Activated effector memory CD4-positive, alpha-beta T cell treated with anti-CD3 and anti-CD28 coated beads, Interleukin-2, amount 50 U/mL, for 16 hours (primary cell): ENCODE results near the gene MECP2.
"Not testable (repeated sequence)": the region's sequence is repeated elsewhere in the genome, so short reads cannot be mapped to it uniquely, and the experiment has no call there.

ENCODE experiments used
- DNase-seq: peaks from one replicate; pipeline ENCODE4 v3.0.0-alpha.2; 2020

The MECP2 gene

DNA sequence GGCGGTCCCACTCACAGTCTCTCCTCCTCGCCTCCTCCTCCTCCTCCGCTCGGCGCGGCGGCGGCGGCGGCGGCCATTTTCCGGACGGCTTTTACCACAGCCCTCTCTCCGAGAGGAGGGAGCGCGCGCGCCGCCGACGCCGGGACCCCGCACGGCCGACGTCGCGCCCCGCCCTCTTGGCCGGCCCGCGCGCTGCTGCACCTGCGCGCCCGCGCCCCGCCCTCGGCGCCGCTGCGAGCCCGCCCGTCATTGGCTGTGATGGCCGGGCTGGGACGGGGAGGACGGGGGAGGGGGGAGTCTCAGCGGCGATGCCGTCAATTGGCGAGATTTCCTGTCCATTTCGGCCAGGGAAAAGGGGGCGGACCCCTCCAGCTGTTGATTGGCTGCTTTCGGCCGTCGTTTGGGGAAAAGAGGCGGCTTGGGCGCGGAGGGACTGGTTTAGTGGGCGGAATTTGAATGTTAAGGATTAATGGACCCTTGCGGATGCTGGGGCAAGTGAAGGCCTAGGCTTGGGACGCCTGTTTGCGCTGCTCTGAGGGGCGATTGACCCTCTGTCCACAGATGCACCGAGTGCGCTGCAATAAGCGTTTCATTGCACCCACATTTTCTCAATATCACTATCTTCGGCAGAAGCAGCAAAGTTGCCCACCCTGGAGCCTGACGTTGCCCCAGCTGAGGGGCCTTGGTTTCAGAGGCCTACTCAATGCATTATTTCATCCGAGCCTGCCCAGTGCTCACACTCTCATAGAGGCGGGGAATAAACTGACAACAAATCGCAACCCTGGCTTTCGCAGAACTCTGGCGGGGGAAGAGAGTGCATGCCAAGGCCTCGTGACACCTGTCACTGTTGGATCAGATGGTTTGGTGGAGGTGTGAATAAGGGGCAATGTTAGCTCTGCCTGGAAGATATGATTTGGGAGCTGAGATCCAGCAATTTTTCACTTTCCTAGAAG lies at the start of gene MECP2:
Gene MECP2, minus strand, starts transcription at position 129 of the 953 bp plus-strand sequence.
- peak; percentile 95 for DNase-seq

DNA sequence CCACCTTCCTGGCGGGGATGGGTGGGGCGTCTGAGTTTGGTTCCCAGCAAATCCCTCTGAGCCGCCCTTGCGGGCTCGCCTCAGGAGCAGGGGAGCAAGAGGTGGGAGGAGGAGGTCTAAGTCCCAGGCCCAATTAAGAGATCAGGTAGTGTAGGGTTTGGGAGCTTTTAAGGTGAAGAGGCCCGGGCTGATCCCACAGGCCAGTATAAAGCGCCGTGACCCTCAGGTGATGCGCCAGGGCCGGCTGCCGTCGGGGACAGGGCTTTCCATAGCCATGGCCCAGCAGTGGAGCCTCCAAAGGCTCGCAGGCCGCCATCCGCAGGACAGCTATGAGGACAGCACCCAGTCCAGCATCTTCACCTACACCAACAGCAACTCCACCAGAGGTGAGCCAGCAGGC lies 46.5 kb upstream of the MECP2 start, which contains the start of gene OPN1LW:
Gene OPN1LW, plus strand, starts transcription at position 234 of the 400 bp plus-strand sequence. Its CDS starts 41 bp downstream, at position 275.
- DNase-seq, result not testable (repeated sequence)

DNA sequence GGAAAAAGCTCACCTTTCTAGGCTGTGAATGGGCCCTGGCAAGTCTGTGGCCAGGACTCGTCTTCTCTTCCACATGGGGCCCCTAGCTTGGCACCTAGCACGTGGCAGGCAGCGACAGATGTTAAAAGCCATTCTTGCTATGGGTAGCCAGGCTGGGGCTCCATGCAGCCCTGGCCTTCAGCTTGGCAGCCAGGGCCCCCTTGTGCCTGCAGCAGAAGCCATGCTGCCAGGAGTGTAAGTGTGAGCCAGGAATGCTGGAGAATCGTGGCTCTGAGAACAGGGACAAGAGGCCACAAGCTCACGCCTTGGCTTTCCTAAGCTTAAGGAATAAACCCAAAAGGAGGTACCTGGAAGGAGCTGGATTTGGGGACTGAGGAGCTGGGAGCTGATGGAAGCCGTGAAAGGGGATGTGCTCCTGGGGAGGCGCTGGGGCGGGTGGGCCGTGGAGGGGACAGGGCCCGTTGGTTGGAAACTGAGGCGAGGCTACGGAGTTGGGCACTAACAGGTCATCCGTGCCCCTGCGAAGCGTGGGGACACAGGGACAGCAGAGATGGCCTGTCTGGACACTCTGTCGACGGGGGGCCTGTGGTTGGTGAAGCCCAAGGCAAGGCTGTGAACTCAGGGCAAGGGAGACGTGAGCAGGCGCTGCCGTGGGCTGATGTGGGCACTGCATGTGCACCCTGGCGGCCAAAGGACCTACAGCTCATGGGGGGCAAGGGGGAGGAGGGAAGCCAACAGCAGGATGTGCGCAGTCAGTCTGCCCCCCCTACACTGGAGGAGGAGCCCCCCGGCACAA lies 45.6 kb upstream of the MECP2 start:
- no peak for DNase-seq

DNA sequence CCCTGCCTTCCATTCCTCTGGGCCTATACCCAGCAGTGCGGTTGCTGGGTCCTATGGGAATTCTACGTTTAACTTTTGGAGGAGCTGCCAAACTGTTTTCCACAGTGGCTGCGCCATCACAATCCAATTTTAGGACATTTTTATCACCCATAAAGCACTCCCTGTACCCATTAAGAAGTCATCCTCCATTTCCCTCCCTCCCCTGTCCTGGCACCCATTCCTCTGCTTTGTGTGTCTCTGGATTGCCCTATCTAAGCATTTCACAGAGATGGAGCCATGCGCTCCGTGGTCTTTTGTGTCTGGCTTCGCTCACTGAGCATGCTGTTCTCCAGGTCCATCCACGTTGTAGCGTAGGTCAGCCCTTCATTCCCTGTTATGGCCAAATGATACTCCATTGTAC lies 44.9 kb upstream of the MECP2 start:
- DNase-seq, result no peak

DNA sequence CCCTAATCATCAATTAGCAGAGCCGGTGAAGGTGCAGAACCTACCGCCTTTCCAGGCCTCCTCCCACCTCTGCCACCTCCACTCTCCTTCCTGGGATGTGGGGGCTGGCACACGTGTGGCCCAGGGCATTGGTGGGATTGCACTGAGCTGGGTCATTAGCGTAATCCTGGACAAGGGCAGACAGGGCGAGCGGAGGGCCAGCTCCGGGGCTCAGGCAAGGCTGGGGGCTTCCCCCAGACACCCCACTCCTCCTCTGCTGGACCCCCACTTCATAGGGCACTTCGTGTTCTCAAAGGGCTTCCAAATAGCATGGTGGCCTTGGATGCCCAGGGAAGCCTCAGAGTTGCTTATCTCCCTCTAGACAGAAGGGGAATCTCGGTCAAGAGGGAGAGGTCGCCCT lies 43.2 kb upstream of the MECP2 start:
- DNase-seq, result no peak

DNA sequence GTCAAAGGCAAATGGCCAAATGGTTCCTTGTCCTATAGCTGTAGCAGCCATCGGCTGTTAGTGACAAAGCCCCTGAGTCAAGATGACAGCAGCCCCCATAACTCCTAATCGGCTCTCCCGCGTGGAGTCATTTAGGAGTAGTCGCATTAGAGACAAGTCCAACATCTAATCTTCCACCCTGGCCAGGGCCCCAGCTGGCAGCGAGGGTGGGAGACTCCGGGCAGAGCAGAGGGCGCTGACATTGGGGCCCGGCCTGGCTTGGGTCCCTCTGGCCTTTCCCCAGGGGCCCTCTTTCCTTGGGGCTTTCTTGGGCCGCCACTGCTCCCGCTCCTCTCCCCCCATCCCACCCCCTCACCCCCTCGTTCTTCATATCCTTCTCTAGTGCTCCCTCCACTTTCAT lies 42.7 kb upstream of the MECP2 start:
- no peak for DNase-seq

DNA sequence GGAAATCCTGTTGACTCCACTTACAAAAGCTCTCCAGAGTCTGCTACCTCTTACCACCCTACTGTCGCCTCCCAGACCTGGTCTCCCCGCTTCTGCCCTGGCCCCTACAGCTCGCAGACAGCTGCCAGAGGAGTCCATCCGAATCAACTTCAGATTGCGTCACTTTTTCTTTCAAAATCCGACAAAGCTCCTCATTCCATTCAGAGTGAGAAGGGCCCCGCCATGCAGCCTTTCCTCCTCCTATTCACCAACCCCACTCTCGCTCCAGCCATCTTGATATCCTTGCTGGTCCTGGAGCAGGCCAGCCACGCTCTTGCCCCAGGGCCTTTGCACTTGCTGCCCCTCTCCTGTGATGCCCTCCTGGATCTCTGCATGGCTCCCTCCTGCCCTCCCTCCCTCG lies 41.3 kb upstream of the MECP2 start:
- no peak for DNase-seq

DNA sequence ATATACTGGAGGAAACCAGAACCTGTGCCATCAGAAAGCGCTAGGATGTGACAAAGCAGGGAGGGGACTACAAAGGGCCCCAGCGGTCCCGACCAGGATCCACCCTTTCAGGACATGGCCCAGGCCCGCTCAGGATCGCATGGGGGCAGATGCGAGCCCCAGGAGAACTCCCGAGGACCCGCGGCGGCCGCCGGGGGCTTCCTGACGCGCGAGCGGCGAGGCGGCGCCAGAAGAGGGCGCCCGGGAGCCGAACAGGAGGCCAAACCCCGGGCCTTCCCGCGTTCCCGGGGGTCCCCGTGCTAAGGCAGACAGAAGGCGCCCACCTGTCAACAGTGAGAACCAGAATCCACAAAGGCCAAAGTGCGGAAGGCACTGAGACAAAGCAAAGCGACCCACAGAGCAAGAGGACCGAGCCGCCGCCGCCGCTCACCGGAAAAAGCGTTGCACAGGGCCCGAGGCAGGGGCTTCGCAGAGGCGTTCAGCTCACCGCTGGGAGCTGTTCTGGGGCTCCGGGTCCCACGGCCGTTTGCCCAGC lies 39.2 kb upstream of the MECP2 start:
- peak; percentile 88 for DNase-seq

DNA sequence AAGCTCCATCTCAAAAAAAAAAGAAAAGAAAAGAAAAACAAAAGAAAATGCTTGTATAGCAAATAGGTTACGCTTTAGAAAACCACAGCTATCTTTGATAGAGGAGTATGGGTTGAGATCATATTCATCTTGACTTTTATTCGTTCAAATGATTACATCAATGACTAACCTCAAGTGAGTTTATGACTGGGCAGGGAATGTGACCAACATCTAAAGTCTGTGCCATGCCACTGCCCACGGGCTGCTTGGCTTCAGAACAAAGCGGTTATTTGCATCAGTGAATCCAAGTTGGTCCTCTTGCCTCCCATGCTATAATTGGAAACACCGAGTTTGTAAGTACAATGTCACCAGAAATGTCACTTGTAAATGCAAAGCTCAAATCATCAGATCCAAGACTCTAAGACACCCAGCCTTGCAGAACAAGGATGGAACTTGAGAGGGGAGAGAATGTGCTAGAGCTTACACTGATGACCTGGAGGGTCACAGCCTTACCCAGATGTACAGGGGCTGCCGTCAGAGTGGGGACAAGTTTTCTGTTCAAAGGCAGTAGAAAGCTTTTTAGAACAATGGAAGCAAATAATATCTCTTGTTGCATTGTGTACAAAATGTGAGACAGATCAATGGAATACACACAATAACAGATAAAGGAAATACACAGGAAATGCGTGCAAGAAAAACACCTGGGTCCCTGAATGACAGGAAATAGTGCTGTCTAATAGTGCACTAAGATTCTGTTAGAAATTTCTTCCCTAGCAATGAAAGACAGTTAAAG lies 38.1 kb upstream of the MECP2 start:
- DNase-seq, result peak; percentile 67

DNA sequence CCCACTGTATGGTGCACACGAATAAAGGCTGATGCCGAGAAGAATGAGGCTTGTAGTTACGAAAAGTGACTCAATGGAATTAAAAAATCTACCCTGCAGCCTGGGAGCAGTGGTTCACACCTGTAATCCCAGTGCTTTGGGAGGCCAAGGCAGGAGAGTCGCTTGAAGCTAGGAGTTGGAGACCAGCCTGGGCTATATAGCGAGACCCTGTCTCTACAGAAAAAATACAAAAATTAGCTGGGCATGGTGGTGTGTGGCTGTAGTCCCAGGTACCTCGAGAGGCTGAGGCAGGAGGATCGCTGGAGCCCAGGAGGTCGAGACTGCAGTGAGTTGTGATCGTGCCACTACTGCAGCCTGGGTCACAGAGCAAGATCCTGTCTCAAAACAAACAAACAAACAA lies 34.8 kb upstream of the MECP2 start:
- DNase-seq, result no peak

DNA sequence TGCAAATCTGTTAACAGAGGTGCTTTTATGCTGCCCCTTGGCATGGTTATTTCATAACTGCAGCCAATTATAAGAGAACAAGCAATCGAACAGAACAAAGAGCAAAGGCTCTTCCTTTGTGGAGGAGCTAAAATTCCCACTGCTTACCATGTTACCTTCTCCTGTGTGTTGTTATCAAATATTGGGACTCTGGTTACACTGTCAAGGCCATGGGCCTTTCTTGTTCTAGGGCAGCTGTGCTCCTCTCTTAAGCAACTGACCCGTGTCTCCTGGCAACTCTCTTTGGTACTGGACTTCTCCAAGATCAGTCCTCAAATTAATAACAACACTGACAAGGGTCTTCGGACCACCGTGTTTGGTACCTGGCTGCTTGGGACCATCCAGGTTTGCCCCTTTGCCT lies 34.4 kb upstream of the MECP2 start:
- DNase-seq, result no peak

DNA sequence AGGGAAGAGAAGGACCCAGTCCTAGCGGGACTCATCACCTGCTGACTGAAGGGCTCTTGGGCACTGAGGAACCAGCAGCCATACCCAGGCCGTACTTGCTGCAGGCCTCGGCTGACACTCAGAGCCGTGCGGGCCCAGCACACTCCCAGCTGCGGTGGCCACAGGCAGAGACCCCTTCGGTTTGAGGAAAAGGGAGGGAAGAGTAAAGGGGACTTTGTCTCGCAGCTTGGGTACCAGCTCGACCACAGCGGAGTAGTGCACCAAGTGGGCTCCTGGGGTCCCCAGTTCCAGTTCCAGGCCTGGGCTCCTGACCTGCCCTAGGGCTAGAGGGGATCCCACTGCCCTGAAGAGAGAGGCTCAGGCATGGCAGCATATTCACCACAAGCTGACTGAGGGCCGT lies 28.6 kb upstream of the MECP2 start:
- DNase-seq, result no peak

DNA sequence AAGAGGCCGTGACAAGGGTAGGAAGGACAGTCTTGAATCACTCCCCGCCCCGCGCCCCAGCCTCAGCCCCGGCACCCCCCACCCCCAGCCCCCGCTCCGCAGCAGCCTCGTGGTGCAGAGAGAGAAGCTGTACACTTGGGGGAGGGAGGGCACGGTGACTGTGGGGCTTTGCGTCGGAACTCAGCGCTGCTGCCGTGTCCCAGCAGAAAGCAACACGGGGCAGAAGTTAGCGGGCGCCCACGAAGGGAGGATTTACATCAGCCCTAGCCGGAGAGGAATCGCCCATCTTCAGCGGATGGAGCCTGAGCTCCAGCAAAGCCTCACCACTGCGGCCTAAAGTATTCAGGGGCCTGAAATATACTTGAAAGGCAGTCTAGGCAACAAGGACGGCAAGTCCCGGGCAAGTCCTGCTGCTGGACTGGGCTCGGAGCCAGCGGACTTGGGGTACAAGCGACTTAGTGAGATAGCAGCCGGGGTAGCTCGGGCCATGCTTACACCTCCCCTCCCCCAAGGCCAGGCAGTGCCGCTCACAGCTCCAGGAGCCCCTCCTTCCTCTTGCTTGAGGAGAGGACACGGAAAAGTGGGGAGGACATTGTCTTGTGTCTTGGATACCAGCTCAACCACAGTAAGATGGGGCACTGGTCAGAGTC lies 28.0 kb upstream of the MECP2 start:
- DNase-seq, result no peak

DNA sequence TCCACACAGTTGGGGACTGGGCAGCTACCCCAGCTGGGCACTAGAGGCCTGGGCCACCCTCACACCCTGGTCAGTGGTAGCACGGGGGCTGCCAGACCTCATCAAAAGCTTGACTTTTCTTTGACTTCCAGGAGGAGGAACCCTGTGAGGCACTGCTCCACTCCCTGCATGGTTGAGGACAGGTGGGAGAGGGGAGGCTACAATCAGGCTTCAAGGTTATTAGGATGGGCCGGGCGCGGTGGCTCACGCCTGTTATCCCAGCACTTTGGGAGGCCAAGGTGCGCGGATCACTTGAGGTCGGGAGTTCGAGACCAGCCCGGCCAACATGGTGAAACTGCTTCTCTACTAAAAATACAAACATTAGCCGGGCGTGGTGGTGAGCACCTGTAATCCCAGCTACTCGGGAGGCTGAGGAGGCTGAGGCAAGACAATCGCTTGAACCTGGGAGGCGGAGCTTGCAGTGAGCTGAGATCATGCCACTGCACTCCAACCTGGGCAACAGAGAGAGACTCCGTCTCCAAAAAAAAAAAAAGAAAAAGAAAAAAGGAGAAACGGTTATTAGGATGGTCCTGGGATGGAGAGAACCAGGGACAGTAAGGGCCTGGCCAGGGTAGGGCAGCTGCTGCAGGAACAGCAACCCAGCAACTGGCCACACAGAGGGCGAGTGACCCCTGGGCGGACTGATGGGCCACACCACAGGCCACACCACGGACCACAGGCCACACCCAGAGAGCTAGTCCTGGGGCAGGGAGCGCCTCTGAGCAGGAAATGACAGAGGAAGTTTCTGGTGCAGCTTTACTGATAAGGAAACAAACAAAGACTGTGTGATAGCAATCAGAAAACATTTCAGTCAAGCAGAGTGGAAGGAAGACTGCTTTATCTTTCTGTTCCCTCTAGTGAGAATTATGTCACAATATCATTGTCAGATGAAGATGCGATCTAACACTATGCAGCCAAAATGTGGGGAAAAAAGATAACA lies 26.0 kb upstream of the MECP2 start:
- DNase-seq, result peak; percentile 80

DNA sequence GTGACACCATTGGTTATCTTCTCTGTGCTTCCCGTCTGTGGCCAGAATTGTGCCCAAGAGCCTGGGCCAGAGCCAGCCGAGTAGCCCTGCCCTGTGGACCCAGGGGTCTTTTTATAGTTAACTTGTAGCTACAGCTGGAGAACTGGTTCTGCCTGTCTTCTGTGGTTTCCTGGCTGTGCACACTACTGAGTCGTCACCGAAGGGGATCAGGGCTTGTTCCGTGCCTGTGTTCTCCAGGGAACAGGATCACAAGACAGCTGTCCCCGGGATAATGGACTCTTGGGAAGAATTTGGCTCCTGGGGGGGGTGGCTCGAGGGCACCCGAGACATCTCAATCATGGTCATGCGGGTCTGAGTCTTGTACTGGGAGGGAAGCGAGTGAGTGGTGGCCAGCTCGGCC lies 24.4 kb upstream of the MECP2 start:
- no peak for DNase-seq

DNA sequence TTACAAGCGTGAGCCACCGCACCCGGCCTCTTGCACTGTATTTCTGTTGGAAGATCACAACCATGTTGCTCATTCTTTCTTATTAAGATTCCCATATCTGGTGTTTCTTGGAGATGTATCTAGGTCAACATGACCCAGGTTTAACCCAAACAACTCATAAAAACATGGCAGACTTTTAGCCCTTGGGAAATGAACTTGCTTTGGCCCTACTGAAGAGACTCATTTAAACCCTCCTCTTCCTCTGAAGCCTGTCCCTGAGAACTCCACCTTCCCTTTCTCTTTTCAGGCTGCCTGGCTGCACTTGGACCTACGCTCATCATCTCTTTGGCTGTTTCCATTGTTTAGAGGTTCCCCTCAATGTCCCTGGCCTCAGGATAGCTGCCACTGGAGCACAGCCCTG lies 23.7 kb upstream of the MECP2 start:
- DNase-seq, result no peak

DNA sequence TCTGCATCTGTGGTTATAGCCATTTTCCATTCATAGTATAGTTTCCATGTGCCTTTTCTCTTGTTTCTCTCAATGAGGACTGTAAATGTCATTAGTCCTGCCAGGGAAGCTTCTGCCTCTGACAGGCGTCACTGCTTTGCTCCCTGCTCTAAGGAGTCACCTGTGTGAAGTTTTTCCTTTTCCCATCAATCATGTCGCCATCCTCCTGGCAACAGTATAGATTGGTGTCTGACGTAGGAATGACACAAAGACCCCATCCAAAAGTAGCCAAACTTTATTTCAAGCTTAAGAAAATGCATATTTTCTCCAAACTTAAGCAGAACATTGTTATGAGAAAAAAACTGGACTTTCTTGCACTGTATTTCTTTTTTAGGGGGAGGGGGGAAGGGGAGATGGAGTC lies 23.1 kb upstream of the MECP2 start:
- DNase-seq, result no peak

DNA sequence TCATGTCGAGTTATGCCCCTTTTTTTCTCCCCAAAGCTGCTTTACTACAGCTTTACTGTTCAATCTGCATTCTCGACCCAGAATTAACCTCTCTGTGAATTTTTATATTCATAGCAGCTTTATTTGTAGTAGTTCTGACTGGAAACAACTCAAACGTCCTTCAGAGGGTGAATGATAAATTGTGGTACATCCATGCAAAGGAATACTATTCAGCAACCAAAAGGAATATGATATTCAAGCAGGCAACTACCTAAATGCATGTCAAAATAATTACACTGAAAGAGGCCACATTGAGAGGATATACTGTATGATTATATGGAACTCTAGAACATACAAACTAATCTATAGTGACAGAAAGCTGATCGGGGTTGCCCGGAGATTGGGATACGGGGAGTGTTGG lies 20.0 kb upstream of the MECP2 start:
- no peak for DNase-seq

DNA sequence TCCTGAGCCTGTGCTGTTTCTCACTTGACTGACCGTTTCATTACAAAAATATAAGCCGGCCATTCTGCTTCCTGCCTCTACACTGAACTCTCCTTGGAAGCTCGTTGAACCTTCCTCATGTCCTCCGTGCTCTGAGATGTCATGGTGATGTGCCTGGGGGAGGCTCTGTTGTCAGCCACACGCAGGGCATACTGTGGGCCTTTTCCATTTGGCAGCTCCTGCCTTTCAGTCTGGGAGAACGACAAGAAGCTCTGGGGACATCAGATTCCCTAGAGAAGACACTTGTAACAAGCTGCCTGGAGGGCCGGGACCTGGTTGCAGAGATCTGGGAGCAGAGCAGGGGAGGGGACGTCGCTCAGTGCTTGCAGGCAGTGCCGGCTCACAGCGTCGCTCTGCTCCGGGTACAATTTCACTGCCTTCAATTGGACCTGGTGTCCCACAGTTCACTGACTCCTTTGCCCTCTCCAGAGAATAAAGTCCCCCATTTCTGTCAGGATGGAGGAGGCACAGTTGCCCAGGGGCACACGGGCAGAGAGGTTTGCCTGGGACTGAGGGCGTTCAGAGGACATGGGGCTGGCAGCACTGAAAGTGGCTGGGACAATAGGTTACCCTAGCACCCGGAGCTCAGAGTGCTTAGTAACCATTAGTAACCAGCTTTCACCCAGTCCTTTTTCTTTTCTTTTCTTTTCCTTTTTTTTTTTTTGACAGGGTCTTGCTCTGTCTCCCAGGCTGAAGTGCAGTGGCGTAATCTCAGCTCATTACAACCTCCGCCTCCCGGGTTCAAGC lies 19.1 kb upstream of the MECP2 start:
- no peak for DNase-seq

DNA sequence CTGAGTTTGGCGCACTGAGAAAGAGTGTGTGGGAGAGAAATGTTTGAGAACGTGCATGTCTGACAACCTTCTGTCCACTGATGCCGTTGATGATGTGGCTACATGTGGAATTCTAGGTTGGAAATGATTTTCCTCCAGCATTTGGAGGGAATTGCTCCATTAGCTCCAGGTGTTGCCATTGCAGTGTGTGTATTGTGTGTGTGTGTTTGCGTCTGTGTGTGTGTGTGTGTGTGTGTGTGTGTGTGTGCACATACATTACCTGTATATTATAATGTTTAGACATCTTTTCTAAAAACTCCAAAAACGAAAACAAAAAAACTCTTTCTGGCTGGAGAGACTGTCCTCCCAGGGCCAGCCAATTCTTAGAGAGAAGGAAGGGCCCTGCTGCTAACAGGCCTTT lies 18.2 kb upstream of the MECP2 start:
- DNase-seq, result no peak
